ENCODE measurements around the gene PDZRN3.
"Not testable (repeated sequence)": the region's sequence is repeated elsewhere in the genome, so short reads cannot be mapped to it uniquely, and the experiment has no call there.

PDZRN3 gene

DNA sequence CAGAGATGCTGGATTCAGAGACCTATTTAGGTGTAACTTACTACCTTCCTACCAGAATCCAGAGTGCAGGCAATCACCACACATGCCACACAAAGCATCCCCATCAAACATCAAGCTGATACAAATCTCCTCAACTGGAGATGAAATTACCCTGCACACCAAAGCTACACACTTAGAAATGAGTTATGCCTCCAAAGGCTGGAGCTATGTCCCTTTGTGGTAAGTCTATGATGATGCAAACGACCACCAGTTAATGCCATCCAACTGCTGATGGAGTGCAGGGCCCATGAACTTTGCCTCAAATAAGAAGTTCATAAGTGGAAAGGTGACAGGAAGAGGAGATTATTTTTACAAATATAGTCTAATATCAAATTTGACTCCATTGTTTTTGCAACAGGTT lies 38.1 kb downstream of the PDZRN3 start:
- no peak for DNase-seq

DNA sequence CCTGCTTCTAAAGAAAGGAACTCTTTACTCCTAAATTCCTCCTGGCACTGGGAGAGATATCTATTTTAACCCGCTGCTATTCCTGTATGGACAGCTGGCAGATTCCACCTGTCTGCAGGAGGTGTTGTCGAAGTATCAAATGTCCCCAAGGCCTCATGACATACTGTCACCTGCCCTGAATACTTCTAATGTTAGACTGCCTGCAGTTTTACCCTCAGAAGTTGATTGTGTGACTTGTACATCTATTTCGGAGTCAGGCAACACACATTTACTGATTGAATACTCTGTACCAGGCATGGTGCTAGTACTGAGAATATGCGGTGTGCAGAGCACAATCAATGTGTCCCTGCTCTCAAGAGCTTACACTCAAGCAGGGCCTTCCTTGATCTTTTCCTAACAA lies 38.6 kb downstream of the PDZRN3 start:
- no peak for DNase-seq

GRCh38 chr3:73584873-73585272 lies 39.9 kb downstream of the PDZRN3 start:
- no peak for DNase-seq

DNA sequence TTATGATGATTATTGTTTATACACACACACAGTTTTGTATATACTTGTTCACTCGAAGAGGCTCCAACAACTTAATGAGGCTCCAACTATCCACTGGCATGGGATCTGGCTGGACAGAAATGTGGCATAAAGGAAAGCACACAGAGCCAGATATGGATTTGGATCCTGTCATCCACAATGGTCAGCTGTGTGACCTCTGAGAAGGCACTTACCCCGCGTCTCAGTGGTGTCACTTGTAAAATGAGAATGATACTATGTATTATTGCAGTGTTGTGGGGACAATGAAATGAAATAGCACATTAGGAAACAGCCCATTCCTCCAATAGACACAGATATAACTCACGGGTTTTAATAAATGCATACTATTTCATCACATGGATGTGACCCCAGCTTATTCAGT lies 42.2 kb downstream of the PDZRN3 start:
- DNase-seq: no peak

DNA sequence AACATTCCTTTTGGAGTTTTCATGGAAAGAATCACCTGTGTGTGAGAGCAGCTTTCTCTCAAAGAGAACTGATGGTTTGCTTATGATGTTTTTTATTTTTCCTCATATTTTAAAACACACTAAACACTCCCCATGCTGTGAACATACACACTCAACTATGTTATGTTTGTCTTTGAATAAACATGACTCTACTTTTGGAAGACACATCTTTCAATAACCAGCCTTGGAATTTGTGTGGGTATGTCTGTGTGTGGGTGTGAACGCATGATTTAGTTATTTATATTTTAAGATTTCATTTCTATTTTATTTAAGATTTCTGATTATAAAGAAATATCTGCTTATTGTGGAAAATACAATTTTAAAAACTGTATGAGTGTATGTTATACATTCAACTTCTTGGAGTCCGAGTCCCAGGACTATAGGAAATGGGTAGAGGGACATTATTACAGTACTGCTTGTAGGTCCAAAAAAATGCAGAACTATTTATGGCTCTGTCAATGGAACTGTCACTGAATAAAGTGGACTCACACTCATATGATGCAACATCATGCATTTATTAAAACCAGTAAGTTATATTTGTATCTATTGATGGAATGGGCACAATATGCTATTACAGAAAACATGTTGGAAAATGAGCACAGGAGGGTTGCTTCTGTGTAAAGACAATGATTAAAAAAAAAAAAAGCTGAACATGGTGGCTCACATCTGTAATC lies 43.5 kb downstream of the PDZRN3 start:
- no peak for DNase-seq

GRCh38 chr3:73580343-73580742 lies 44.4 kb downstream of the PDZRN3 start:
- DNase-seq: no peak

- DNase-seq: no peak
Measured at GRCh38 chr3:73577704-73578103, 47.0 kb downstream of the PDZRN3 start.

- DNase-seq: no peak
Measured at GRCh38 chr3:73576999-73577461, 47.7 kb downstream of the PDZRN3 start.

DNA sequence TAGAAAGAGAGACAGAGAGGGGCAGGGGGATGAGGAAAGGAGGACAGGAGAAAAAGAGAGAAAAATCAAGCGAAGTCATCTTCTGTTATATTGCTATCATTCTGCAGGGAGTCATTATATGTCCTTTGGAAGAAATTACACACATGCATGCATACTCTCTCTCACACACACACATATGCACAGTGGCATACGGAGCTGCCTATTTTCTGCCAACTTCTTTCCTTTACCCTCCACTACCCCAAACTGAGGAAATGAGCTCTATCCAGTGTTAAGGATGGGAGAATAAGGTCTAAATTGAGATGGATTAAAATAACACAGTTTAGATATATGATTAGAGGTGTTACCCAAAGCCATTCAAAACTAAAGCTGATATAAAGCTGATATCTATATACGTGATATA lies 48.8 kb downstream of the PDZRN3 start:
- no peak for DNase-seq

DNA sequence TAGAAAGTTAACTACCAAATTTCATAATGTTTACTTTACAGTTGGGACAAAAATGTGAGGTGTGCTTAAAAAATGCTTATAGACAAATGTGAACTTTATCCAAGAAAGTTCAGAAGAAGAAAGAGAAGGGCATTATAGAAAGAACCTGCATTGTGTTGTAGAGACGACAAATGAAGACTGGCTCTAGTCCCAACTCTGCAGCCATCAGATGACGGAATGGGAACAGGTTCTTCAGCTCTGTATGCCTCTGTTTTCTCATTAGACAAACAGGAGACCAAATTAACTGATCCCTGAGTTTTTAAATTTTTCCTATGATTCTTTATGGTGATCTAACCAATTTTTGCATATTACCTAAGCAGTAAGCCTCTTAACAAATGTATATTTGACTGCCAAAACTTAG lies 49.2 kb downstream of the PDZRN3 start:
- DNase-seq: no peak

DNA sequence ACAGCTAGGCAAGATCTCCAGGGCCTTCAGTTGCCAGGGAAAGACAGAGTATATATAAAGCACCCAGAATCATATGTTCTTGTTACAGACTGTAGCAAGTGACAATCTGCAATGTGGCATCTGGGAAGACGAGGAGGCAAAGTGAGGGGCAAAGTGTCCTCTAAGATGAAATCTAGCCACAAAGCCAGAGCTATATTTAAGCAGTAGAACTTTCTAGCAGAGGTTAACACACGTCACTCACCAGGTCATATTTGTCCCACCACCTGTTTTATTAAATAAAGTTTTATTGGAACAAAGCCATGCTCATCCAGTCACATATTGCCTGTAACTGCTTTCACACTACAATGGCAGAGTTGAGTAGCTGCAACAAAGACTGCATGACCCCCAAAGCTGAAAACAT lies 51.5 kb downstream of the PDZRN3 start:
- no peak for DNase-seq

GRCh38 chr3:73572368-73572767 lies 52.4 kb downstream of the PDZRN3 start:
- DNase-seq: no peak

GRCh38 chr3:73571238-73571794 lies 53.4 kb downstream of the PDZRN3 start:
- DNase-seq: no peak

GRCh38 chr3:73569246-73569760 lies 55.4 kb downstream of the PDZRN3 start:
- DNase-seq: no peak

GRCh38 chr3:73568371-73568862 lies 56.3 kb downstream of the PDZRN3 start:
- DNase-seq: no peak

GRCh38 chr3:73565374-73565773 lies 59.4 kb downstream of the PDZRN3 start:
- DNase-seq: not testable (repeated sequence)

DNA sequence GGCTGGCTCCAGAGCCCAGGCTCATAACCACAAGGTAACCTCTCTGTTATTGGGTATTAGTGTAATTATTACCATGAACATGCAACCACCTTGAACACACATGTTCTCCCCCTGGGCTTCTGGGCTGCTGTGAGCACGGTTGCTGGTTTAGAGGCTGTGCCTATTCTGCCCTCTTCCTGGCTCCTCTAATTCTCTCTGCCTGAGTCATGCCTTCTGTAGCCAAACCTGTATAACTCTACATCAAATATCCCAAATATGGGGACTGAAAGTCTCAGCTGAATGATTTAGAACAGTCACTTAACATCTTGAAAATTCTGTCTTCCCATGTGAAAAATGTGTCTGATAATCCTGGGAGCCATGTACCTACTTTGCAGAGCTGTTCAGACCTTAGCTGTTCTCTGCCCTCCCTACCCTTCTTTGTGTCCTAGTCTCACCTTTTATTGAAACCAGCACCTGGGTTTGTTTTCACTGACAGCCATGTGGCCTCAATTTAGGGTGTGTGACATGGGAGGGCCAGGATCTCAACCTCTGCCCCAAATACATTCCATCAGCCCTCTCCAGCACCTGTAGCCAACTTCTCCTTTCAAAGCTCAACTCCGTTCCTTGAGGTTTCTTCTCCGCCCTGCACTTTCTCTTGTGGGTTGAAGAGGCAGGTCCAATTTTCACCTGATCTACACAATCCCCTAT lies 60.7 kb downstream of the PDZRN3 start:
- DNase-seq: no peak

- DNase-seq: no peak
Measured at GRCh38 chr3:73561494-73561893, 63.2 kb downstream of the PDZRN3 start.

GRCh38 chr3:73559749-73560148 lies 65.0 kb downstream of the PDZRN3 start:
- no peak for DNase-seq

- DNase-seq: no peak
Measured at GRCh38 chr3:73558727-73559075, 66.0 kb downstream of the PDZRN3 start.

DNA sequence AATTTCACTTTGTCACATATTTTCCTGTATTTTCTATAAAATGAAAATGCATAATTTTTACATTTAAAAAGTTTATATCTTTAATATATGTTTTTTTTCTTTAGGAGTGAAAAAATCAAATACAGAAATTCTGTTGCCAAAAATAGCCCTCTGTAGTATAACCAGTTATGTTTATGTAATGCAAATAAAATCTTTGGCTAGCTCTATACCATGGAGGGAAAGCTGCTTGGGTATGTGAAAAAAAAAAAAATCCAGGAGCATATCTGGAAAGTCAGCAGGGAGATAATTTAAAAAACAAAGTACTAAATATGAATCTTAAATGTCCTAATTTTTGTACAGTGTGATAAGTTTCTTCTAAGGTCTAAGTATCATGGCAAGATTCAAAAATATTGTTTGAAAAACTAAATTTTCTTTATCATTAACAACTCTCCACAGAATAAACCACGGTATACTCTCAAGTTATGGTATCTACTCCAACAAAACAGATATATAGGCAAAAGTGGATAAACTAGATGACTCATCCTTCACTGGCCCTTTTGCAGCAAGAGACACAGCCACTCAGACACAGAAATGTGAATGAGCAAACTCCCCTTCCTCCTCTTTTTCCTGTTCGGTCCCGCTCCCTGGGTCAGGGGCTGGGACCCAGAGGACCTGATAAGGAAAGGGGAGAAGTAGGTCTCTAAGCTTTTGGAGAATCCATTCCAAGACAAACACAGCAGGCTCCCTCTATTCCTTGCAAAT lies 66.6 kb downstream of the PDZRN3 start:
- DNase-seq: no peak

DNA sequence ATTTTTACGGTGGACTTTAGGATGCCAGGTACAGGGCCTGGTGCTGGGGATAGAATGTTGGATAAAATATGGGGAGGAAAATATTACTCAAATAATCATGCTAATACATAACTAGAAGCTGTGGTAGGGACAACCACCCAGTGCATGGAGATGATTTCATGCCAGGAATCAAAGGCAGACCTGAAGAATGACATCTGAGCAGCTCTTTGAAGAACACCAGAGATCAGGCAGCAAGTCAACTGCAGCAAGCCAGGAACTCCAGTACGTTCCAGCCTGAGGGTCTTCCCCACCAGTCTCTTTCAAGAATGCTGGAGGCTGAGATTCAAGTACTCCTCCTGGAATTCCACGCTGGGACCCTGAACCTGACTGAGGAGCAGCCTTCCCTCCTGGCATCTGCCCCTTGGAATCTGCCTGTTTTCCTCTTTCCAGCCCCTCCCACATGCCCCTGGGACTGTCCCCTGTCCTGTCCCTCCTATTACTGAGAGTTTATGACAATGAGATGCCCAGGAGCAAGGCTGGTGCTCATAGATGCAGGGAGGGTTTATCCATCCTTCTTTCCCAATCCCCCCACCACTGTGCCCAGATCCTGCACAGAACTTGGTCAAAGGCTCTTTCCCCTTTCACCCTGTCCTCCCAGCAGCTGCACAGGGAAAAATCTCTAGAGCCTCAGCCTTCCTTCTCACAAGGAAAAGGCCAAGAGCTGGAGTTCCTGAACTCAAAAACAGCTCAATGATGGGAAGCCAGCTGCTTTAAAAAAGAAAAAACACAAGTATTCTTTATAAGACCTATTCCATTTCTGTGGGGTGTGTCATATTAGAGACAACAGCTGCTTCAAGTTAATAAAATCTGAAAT lies 68.0 kb downstream of the PDZRN3 start:
- no peak for DNase-seq
